ENCODE measurements around the gene PUSL1.
A peak's percentile ranks its signal among the peaks of the same experiment; 100 is the strongest.

The PUSL1 gene

GRCh38 chr1:1307923-1308755 is at the start of gene PUSL1, which contains the start of gene ACAP3:
PUSL1 (plus strand) TSS chr1:1308597; CDS start chr1:1308644, 47 bp downstream.
ACAP3 (minus strand) TSS chr1:1307930; CDS start chr1:1307815, 115 bp downstream.
- DNase-seq: peak; percentile 96

GRCh38 chr1:1259119-1259488 is 49.3 kb upstream of the PUSL1 start:
- no peak for DNase-seq

- no peak for DNase-seq
Observed at GRCh38 chr1:1259540-1259939, 48.9 kb upstream of the PUSL1 start.

- DNase-seq: no peak
Observed at GRCh38 chr1:1259951-1260600, 48.3 kb upstream of the PUSL1 start.

- no peak for DNase-seq
Observed at GRCh38 chr1:1260843-1261560, 47.4 kb upstream of the PUSL1 start.

- DNase-seq: no peak
Observed at GRCh38 chr1:1262071-1262470, 46.3 kb upstream of the PUSL1 start.

- no peak for DNase-seq
Observed at GRCh38 chr1:1262758-1263157, 45.6 kb upstream of the PUSL1 start.

GRCh38 chr1:1264026-1264425 is 44.4 kb upstream of the PUSL1 start:
- no peak for DNase-seq

- DNase-seq: peak; percentile 11
Observed at GRCh38 chr1:1264868-1265272, 43.5 kb upstream of the PUSL1 start.

GRCh38 chr1:1267488-1268283 is 40.7 kb upstream of the PUSL1 start:
- DNase-seq: no peak

- DNase-seq: no peak
Observed at GRCh38 chr1:1268284-1268682, 40.1 kb upstream of the PUSL1 start.

GRCh38 chr1:1270813-1271212 is 37.6 kb upstream of the PUSL1 start:
- no peak for DNase-seq

GRCh38 chr1:1272341-1273208 is 35.8 kb upstream of the PUSL1 start:
- DNase-seq: no peak

- DNase-seq: peak; percentile 47
Observed at GRCh38 chr1:1273209-1273511, 35.2 kb upstream of the PUSL1 start.

- peak; percentile 95 for DNase-seq
Observed at GRCh38 chr1:1273512-1274298, 34.7 kb upstream of the PUSL1 start, which contains the start of gene UBE2J2. UBE2J2 (minus strand) TSS chr1:1273854; CDS start chr1:1267992, 5,862 bp downstream.

- DNase-seq: no peak
Observed at GRCh38 chr1:1274299-1274930, 34.0 kb upstream of the PUSL1 start.

GRCh38 chr1:1274931-1275431 is 33.4 kb upstream of the PUSL1 start:
- DNase-seq: no peak

GRCh38 chr1:1275836-1276235 is 32.6 kb upstream of the PUSL1 start:
- DNase-seq: no peak

GRCh38 chr1:1278620-1279019 is 29.8 kb upstream of the PUSL1 start:
- no peak for DNase-seq

- DNase-seq: no peak
Observed at GRCh38 chr1:1279028-1279427, 29.4 kb upstream of the PUSL1 start.
